ENCODE results near the gene DLK1. TPM values are rescaled to one million over a fixed set of nuclear protein-coding genes. Genes with fewer than 3 reads are reported as not detected.

Gene DLK1
- total RNA-seq, 1 donor from 2014 or later: 4.4 TPM

- Mint-ChIP-seq H3K36me3 (ENCODE audit: low read depth) (no peaks in the 10 kb centered on the region), H3K4me1 (peaks cover 34% of the 10 kb centered on the region), H3K9me3 (no peaks in the 10 kb centered on the region), H3K4me3 (no peak overlapping the region), H3K27me3 (ENCODE audit: low read depth) (peaks cover 55% of the 10 kb centered on the region), H3K27ac (ENCODE audit: unreplicated experiment) (no peak overlapping the region)
- DNase-seq (ENCODE audit: low read depth, low spot score): no peak
- TF ChIP-seq CTCF (conservative IDR thresholded peaks at IDR 0.05): no peak
Observed at GRCh38 chr14:100731011-100731670, 4.4 kb downstream of the DLK1 start.

GRCh38 chr14:100731846-100732765 lies 5.4 kb downstream of the DLK1 start:
- Mint-ChIP-seq H3K9me3 (no peaks in the 10 kb centered on the region), H3K36me3 (ENCODE audit: low read depth) (no peaks in the 10 kb centered on the region), H3K4me1 (peaks cover 30% of the 10 kb centered on the region), H3K27me3 (ENCODE audit: low read depth) (peaks cover 48% of the 10 kb centered on the region), H3K27ac (ENCODE audit: unreplicated experiment) (peak overlapping the region; percentile 76), H3K4me3 (peak overlapping the region; percentile 33)
- TF ChIP-seq CTCF (conservative IDR thresholded peaks at IDR 0.05): no peak
- no peak for DNase-seq (ENCODE audit: low read depth, low spot score)

GRCh38 chr14:100732766-100733100 lies 6.0 kb downstream of the DLK1 start:
- TF ChIP-seq CTCF (conservative IDR thresholded peaks at IDR 0.05): no peak
- Mint-ChIP-seq H3K4me1 (peaks cover 30% of the 10 kb centered on the region), H3K9me3 (no peaks in the 10 kb centered on the region), H3K4me3 (no peak overlapping the region), H3K27ac (ENCODE audit: unreplicated experiment) (no peak overlapping the region), H3K27me3 (ENCODE audit: low read depth) (peaks cover 41% of the 10 kb centered on the region), H3K36me3 (ENCODE audit: low read depth) (no peaks in the 10 kb centered on the region)
- DNase-seq (ENCODE audit: low read depth, low spot score): no peak

GRCh38 chr14:100733152-100733850 lies 6.6 kb downstream of the DLK1 start:
- H3K27me3 Mint-ChIP-seq (ENCODE audit: low read depth): peaks cover 36% of the 10 kb centered on the region
- TF ChIP-seq CTCF (conservative IDR thresholded peaks at IDR 0.05): no peak
- no peaks in the 10 kb centered on the region for H3K36me3 Mint-ChIP-seq (ENCODE audit: low read depth)
- H3K4me3 Mint-ChIP-seq: no peak overlapping the region
- H3K9me3 Mint-ChIP-seq: no peaks in the 10 kb centered on the region
- H3K27ac Mint-ChIP-seq (ENCODE audit: unreplicated experiment): no peak overlapping the region
- DNase-seq (ENCODE audit: low read depth, low spot score): no peak
- peaks cover 30% of the 10 kb centered on the region for H3K4me1 Mint-ChIP-seq

Measured in neural crest cell (in vitro differentiated cells).